HG02623 (cell line): ENCODE results near the gene CTNNA3.

Experiments
- ATAC-seq: cut with Tn5 transposase; IDR thresholded peaks from one replicate; pipeline ENCODE4 v1.9.1; 2021; ENCODE audit warnings: moderate library complexity; ENCODE audit not compliant: unreplicated experiment

CTNNA3 gene

GRCh38 chr10:66980246-66980815 lies 715.7 kb downstream of the CTNNA3 start:
- no peak for ATAC-seq

- ATAC-seq, result no peak
These were observed 731.0 kb downstream of the CTNNA3 start for GRCh38 chr10:66964946-66965345.

- no peak for ATAC-seq
These were observed 737.5 kb downstream of the CTNNA3 start for GRCh38 chr10:66958466-66958865.

GRCh38 chr10:66951896-66952295 lies 744.1 kb downstream of the CTNNA3 start:
- no peak for ATAC-seq

GRCh38 chr10:66943590-66943989 lies 752.4 kb downstream of the CTNNA3 start:
- ATAC-seq, result no peak

- no peak for ATAC-seq
These were observed 753.6 kb downstream of the CTNNA3 start for GRCh38 chr10:66942407-66942806.

- no peak for ATAC-seq
These were observed 754.5 kb downstream of the CTNNA3 start for GRCh38 chr10:66941491-66941890.

GRCh38 chr10:66940965-66941364 lies 755.0 kb downstream of the CTNNA3 start:
- ATAC-seq, result no peak

GRCh38 chr10:66934711-66935110 lies 761.3 kb downstream of the CTNNA3 start:
- no peak for ATAC-seq

- no peak for ATAC-seq
These were observed 764.0 kb downstream of the CTNNA3 start for GRCh38 chr10:66931949-66932343.

GRCh38 chr10:66931340-66931948 lies 764.6 kb downstream of the CTNNA3 start:
- peak; percentile 80 for ATAC-seq

- ATAC-seq, result no peak
These were observed 766.6 kb downstream of the CTNNA3 start for GRCh38 chr10:66929375-66929774.

- ATAC-seq, result no peak
These were observed 767.2 kb downstream of the CTNNA3 start for GRCh38 chr10:66928776-66929175.

GRCh38 chr10:66927971-66928770 lies 767.8 kb downstream of the CTNNA3 start:
- ATAC-seq, result no peak

- ATAC-seq, result no peak
These were observed 768.6 kb downstream of the CTNNA3 start for GRCh38 chr10:66927251-66927935.

GRCh38 chr10:66926841-66927240 lies 769.2 kb downstream of the CTNNA3 start:
- no peak for ATAC-seq

- peak; percentile 100 for ATAC-seq
These were observed 769.9 kb downstream of the CTNNA3 start, which contains the start of gene LRRTM3 for GRCh38 chr10:66925896-66926715. LRRTM3 (plus strand) TSS chr10:66926036.

GRCh38 chr10:66925373-66925772 lies 770.6 kb downstream of the CTNNA3 start:
- ATAC-seq, result no peak

GRCh38 chr10:66924674-66925345 lies 771.2 kb downstream of the CTNNA3 start:
- no peak for ATAC-seq

GRCh38 chr10:66919248-66919647 lies 776.7 kb downstream of the CTNNA3 start:
- no peak for ATAC-seq
